Neural cell (in vitro differentiated cells): ENCODE results near the gene KCNQ2. TPM values are rescaled to one million over a fixed set of nuclear protein-coding genes. Genes with fewer than 3 reads are reported as not detected.

ENCODE experiments used
- H2AFZ ChIP-seq: fragments of 200-600, 300-800 bp; sonication (generic), shearing (Covaris generic); 2 replicates; pipeline ENCODE4 v1.6.0; 2014; ENCODE audit warnings: low read depth, mild to moderate bottlenecking, antibody characterized with exemption, low read length, moderate library complexity
- H3F3A ChIP-seq: fragments of 200-600 bp; shearing (Covaris generic); 2 replicates; pipeline ENCODE4 v1.6.1; 2016; ENCODE audit warnings: mild to moderate bottlenecking, moderate library complexity, mixed read lengths, antibody characterized with exemption, low read length; ENCODE audit not compliant: insufficient read depth, poor library complexity, severe bottlenecking
- H3K27ac ChIP-seq: fragments of 200-600, 300-800 bp; sonication (generic), shearing (Covaris generic); 2 replicates; pipeline ENCODE4 v1.5.1; 2014; ENCODE audit warnings: mild to moderate bottlenecking, low read length, moderate library complexity
- H3K27me3 ChIP-seq: fragments of 300-800, 200-600 bp; sonication (generic), shearing (Covaris generic); 2 replicates; pipeline ENCODE4 v1.6.0; 2014; ENCODE audit warnings: mild to moderate bottlenecking, low read depth, low read length, moderate library complexity; ENCODE audit not compliant: insufficient read depth
- H3K36me3 ChIP-seq: fragments of 300-800, 200-600 bp; sonication (generic), shearing (Covaris generic); 2 replicates; pipeline ENCODE4 v1.5.1; 2014; ENCODE audit warnings: mild to moderate bottlenecking, antibody characterized with exemption, low read length, moderate library complexity; ENCODE audit not compliant: insufficient read depth
- H3K4me2 ChIP-seq: fragments of 300-800, 200-600 bp; sonication (generic), shearing (Covaris generic); 2 replicates; pipeline ENCODE4 v1.6.0; 2014; ENCODE audit warnings: mild to moderate bottlenecking, low read length
- H3K4me3 ChIP-seq: fragments of 300-800, 200-600 bp; sonication (generic), shearing (Covaris generic); 2 replicates; pipeline ENCODE4 v1.5.1; 2014; ENCODE audit warnings: mild to moderate bottlenecking, low read length, moderate library complexity
- H3K79me2 ChIP-seq: fragments of 200-600 bp; shearing (Covaris generic); replicated peaks from 2 replicates; pipeline ENCODE4 v1.6.0; 2014; ENCODE audit warnings: mild to moderate bottlenecking, low read length, moderate library complexity; ENCODE audit not compliant: insufficient read depth
- H3K9ac ChIP-seq: fragments of 300-800, 200-600 bp; sonication (generic), shearing (Covaris generic); 2 replicates; pipeline ENCODE4 v1.6.1; 2016; ENCODE audit warnings: mild to moderate bottlenecking, low read length, mixed read lengths
- H3K9me2 ChIP-seq: fragments of 200-600 bp; shearing (Covaris generic); 2 replicates; pipeline ENCODE4 v1.6.1; 2016; ENCODE audit warnings: mild to moderate bottlenecking, low read length, mixed read lengths; ENCODE audit not compliant: insufficient read depth
- H3K9me3 ChIP-seq: fragments of 200-600, 300-800 bp; sonication (generic), shearing (Covaris generic); 2 replicates; pipeline ENCODE4 v1.6.1; 2016; ENCODE audit warnings: mild to moderate bottlenecking, mixed run types, low read length, moderate library complexity, mixed read lengths
- H4K20me1 ChIP-seq: fragments of 200-600 bp; shearing (Covaris generic); 2 replicates; pipeline ENCODE4 v1.6.1; 2016; ENCODE audit warnings: mild to moderate bottlenecking, mixed run types; ENCODE audit not compliant: insufficient read depth
- CTCF ChIP-seq: fragments of 450-650 bp; IDR thresholded peaks from 2 replicates; pipeline ENCODE4 v1.5.1; 2014; ENCODE audit warnings: antibody characterized with exemption, mild to moderate bottlenecking, moderate library complexity; ENCODE audit not compliant: poor library complexity, severe bottlenecking
- EP300 ChIP-seq: fragments of 450-650 bp; conservative IDR thresholded peaks from 2 replicates; pipeline ENCODE4 v1.6.1; 2014; ENCODE audit warnings: antibody characterized with exemption, mild to moderate bottlenecking, moderate library complexity; ENCODE audit not compliant: poor library complexity, severe bottlenecking
- EZH2 ChIP-seq: fragments of 200-600, 300-800 bp; shearing (Covaris generic), sonication (generic); IDR thresholded peaks from 2 replicates; pipeline ENCODE4 v1.6.1; 2014; ENCODE audit warnings: antibody characterized with exemption, low read length, borderline replicate concordance, mild to moderate bottlenecking; ENCODE audit not compliant: insufficient read depth, poor library complexity, severe bottlenecking
- MXI1 ChIP-seq: fragments of 450-650 bp; conservative IDR thresholded peaks from 2 replicates; pipeline ENCODE4 v1.6.1; 2014; ENCODE audit warnings: antibody characterized with exemption, mild to moderate bottlenecking; ENCODE audit not compliant: poor library complexity, severe bottlenecking
- POLR2AphosphoS5 ChIP-seq: IDR thresholded peaks from 2 replicates; pipeline ENCODE4 v1.6.1; 2012
- RAD21 ChIP-seq: fragments of 450-650 bp; conservative IDR thresholded peaks from 2 replicates; pipeline ENCODE4 v1.6.1; 2014; ENCODE audit warnings: antibody characterized with exemption, mild to moderate bottlenecking, moderate library complexity
- SMC3 ChIP-seq: fragments of 450-650 bp; conservative IDR thresholded peaks from 2 replicates; pipeline ENCODE4 v1.6.1; 2014; ENCODE audit warnings: antibody characterized with exemption, mild to moderate bottlenecking, moderate library complexity; ENCODE audit not compliant: poor library complexity
- TAF1 ChIP-seq: IDR thresholded peaks from 2 replicates; pipeline ENCODE4 v1.6.1; 2012; ENCODE audit warnings: low read depth
- polyA plus RNA-seq: library from polyadenylated mRNA; depleted of rRNA; stranded (reverse); fragments of >200 nt; gene quantifications from 2 replicates; pipeline ENCODE4 v1.2.3, GENCODE V29; 2014
- TF ChIP-seq, protein P1 (sequence below): IDR thresholded peaks from 2 replicates; pipeline ENCODE4 v1.6.1; 2012; ENCODE audit warnings: borderline replicate concordance

KCNQ2 gene
- polyA plus RNA-seq, 1 donor from 2014 or later, result 84.7 TPM

GRCh38 chr20:63387393-63387792 lies 85.1 kb downstream of the KCNQ2 start:
- H3K9me2 ChIP-seq, result no peaks in the 10 kb centered on the region

GRCh38 chr20:63386491-63386890 lies 86.0 kb downstream of the KCNQ2 start:
- peaks cover 3% of the 10 kb centered on the region for H3K9me3 ChIP-seq
- H3K9ac ChIP-seq, result no peak overlapping the region
- no peak overlapping the region for H3K27ac ChIP-seq
- H3K4me2 ChIP-seq, result no peak overlapping the region
- H3F3A ChIP-seq, result no peaks in the 10 kb centered on the region
- H3K27me3 ChIP-seq, result no peaks in the 10 kb centered on the region
- TF ChIP-seq SMC3 (no peak), RAD21 (no peak), CTCF (no peak), EP300 (no peak), EZH2 (no peak), MXI1 (no peak), TAF1 (no peak), POLR2AphosphoS5 (no peak)
- TF ChIP-seq, protein P1, sequence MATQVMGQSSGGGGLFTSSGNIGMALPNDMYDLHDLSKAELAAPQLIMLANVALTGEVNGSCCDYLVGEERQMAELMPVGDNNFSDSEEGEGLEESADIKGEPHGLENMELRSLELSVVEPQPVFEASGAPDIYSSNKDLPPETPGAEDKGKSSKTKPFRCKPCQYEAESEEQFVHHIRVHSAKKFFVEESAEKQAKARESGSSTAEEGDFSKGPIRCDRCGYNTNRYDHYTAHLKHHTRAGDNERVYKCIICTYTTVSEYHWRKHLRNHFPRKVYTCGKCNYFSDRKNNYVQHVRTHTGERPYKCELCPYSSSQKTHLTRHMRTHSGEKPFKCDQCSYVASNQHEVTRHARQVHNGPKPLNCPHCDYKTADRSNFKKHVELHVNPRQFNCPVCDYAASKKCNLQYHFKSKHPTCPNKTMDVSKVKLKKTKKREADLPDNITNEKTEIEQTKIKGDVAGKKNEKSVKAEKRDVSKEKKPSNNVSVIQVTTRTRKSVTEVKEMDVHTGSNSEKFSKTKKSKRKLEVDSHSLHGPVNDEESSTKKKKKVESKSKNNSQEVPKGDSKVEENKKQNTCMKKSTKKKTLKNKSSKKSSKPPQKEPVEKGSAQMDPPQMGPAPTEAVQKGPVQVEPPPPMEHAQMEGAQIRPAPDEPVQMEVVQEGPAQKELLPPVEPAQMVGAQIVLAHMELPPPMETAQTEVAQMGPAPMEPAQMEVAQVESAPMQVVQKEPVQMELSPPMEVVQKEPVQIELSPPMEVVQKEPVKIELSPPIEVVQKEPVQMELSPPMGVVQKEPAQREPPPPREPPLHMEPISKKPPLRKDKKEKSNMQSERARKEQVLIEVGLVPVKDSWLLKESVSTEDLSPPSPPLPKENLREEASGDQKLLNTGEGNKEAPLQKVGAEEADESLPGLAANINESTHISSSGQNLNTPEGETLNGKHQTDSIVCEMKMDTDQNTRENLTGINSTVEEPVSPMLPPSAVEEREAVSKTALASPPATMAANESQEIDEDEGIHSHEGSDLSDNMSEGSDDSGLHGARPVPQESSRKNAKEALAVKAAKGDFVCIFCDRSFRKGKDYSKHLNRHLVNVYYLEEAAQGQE, result no peak
- H2AFZ ChIP-seq, result no peak overlapping the region
- no peaks in the 10 kb centered on the region for H3K79me2 ChIP-seq
- H3K4me3 ChIP-seq, result no peak overlapping the region
- H3K36me3 ChIP-seq, result no peaks in the 10 kb centered on the region
- H4K20me1 ChIP-seq, result no peaks in the 10 kb centered on the region
- H3K9me2 ChIP-seq, result no peaks in the 10 kb centered on the region

More at GRCh38 chr20:63387393-63387792, 85.1 kb downstream of the KCNQ2 start:
- Histone ChIP-seq H3F3A (no peaks in the 10 kb centered on the region), H3K4me3 (no peak overlapping the region), H3K36me3 (no peaks in the 10 kb centered on the region), H4K20me1 (no peaks in the 10 kb centered on the region), H2AFZ (no peak overlapping the region), H3K9ac (no peak overlapping the region), H3K27me3 (no peaks in the 10 kb centered on the region), H3K27ac (no peak overlapping the region), H3K9me3 (peaks cover 3% of the 10 kb centered on the region), H3K79me2 (no peaks in the 10 kb centered on the region), H3K4me2 (no peak overlapping the region)
- no peak for TF ChIP-seq RAD21
- TF ChIP-seq SMC3, result no peak
- no peak for TF ChIP-seq TAF1
- no peak for TF ChIP-seq EP300
- no peak for TF ChIP-seq CTCF
- no peak for TF ChIP-seq EZH2
- TF ChIP-seq POLR2AphosphoS5, result no peak
- no peak for TF ChIP-seq MXI1
- TF ChIP-seq, protein P1, result no peak
